Cerebellar cortex (tissue), 1 donor: ENCODE data around the gene ZFP36L2.
A peak's percentile ranks its signal among the peaks of the same experiment; 100 is the strongest.
"Not testable (repeated sequence)": the region's sequence is repeated elsewhere in the genome, so short reads cannot be mapped to it uniquely, and the experiment has no call there.

Experiments used
- DNase-seq: peaks from one replicate; pipeline ENCODE4 v3.0.0-alpha.2; 2015; ENCODE audit warnings: low spot score

Gene ZFP36L2

GRCh38 chr2:43207553-43208300 is 18.7 kb downstream of the ZFP36L2 start:
- no peak for DNase-seq

- no peak for DNase-seq
Observed at GRCh38 chr2:43206602-43207001, 19.8 kb downstream of the ZFP36L2 start.

DNA sequence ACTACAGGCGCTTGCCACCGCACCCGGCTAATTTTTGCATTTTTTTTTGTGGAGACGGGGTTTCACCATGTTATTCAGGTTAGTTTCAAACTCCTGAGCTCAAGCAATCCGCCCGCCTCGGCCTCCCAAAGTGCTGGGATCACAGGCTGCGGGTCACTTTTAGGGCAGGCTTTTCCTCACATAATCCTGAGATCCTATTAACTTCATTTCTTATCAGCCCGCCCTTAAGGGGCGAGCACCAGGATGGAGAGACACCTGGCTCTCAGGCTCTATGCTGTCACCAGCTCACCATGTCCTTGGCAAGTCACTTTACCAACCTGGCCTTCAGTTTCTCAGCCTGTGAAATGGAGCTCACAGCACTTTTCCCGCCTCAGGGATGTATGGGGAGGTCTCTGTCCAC is 23.0 kb downstream of the ZFP36L2 start:
- no peak for DNase-seq

DNA sequence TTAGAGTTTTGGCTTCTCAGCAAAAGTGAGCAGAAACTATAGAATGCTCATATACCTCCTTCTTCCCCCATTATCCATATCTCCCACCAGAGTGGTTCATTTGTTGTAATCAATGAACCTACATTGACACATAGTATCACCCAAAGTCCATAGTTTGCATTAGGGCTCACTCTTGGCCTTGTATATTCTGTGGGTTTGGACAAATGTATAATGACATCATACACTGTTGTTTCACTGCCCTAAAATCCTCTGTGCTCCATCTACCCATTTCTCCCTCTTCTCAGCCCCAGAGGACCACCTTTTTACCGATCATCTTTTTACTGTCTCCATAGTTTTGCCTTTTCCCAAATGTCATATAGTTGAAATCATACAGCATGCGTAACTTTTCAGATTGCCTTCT is 24.1 kb downstream of the ZFP36L2 start:
- no peak for DNase-seq

- DNase-seq, result no peak
Observed at GRCh38 chr2:43201497-43201896, 24.9 kb downstream of the ZFP36L2 start.

DNA sequence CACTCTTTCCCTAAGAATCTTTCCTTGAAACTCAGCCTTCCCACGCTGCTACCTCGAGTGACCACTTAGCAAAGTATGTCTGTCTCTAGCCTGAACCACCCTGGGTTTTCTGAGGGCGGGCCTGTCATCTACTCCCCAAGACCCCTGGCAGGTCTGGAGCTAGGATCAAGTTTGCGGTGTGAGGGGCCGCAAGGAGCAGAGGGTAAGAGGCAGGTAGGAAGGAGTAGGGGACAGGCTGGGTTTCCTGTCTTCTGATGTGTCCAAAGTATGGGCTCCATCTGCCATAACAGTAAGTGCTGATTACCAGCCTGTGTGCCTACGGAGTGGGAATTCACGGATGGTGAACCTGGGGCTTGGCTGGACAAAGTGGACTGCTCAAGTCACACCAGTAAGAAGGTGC is 25.4 kb downstream of the ZFP36L2 start:
- DNase-seq, result no peak

DNA sequence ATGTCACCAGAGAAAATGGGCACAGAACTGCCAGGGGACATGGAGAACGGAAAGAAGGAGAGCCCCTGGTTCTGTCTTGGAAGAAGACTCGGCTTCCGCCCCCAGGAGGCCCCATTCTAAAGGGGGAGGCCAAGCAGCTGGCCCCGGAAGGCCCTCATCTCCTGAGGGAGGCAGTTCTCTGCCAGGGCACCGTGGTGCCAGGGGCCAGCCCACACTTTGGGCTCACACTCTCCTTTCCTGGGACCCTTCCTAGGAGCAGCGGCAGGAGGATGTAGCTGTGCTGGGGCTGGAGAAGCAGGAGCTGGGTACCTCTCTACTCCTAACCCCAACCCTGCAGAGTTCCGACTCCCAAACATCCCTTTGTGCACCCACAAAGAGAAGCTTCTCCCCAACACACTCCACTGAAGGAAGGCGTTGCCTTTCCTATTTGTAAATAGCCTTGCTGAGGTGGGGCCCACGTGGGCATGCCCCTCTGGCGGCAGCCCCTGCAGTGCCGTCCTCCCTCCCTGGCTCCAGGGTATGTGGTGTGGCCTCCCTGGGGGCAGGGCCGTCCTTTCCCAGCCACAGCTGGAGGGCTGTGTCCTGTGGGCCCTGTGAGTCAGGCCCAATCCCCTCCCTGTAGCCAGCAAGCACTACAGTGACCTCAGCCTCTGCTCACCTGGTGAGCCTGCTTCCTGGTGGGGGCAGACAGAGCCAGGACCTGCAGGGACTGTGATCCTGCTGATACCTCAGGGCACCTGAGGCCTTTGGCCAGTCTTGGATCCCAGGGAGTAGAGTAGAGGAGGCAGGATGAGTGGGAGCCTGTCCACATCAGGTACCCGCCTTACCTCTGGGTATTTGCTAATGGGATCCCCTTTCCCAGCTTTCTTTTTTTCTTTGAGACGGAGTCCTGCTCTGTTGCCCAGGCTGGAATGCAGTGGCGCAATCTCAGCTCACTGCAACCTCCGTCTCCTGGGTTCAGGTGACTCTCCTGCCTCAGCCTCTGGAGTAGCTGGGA is 26.6 kb downstream of the ZFP36L2 start:
- DNase-seq, result no peak

- DNase-seq, result no peak
Observed at GRCh38 chr2:43198263-43198662, 28.1 kb downstream of the ZFP36L2 start.

DNA sequence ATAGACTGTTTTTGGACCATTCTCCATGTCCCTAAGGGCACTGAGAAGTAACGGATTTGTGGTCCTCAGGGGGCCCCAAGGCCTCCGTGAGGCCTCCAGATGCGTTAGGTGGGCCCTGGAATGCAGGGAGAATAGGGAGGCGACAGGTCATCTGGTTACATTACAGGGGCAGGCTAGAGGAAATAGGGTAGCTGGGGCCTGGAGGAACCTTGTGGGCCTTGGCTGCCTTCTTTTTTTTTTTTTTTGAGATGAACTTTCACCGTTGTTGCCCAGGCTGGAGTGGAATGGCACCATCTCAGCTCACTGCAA is 28.9 kb downstream of the ZFP36L2 start:
- DNase-seq, result no peak

DNA sequence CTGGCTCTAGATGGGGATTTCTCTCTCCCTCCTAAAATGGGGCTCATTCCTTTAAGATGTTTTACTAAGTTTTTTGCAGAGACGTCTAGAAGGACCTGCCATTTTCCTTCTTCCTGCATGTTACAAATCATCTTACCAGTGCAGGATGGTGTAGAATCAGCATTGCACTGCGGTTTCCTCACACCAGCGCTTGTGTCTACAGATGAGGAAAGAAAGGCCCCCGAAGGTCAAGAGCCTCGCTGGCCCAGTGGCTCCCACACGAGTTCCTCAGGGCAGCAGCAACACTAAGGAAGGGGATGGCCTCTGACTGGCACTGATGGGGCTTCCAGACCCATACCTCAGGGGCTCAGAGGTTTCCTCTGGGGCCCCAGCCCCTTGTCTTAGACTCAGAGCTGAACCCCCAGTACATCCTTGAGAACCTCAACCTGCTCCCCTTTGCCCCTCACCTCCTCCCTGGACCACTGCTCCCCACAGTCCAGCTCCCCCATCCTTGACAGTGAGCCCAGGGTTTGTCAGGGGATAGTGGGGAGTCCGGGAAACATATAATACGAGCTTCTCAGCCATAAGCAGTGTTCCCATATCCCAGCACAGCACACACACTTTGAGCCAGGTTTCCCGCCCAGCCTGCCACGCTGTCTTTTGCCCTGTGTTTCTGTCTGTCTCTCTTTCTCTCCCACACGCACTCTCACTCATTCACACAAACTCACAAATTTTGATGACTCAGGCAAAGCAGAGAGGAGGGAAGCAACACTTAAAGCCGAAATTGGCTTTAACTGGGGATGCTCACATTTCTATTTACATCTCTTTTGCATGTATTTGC is 29.4 kb downstream of the ZFP36L2 start:
- no peak for DNase-seq

GRCh38 chr2:43194121-43194869 is 32.1 kb downstream of the ZFP36L2 start:
- DNase-seq, result no peak

GRCh38 chr2:43193652-43194120 is 32.7 kb downstream of the ZFP36L2 start:
- no peak for DNase-seq

GRCh38 chr2:43192744-43193651 is 33.4 kb downstream of the ZFP36L2 start:
- DNase-seq, result no peak

- DNase-seq, result no peak
Observed at GRCh38 chr2:43191947-43192516, 34.4 kb downstream of the ZFP36L2 start.

- no peak for DNase-seq
Observed at GRCh38 chr2:43190311-43191052, 35.9 kb downstream of the ZFP36L2 start.

DNA sequence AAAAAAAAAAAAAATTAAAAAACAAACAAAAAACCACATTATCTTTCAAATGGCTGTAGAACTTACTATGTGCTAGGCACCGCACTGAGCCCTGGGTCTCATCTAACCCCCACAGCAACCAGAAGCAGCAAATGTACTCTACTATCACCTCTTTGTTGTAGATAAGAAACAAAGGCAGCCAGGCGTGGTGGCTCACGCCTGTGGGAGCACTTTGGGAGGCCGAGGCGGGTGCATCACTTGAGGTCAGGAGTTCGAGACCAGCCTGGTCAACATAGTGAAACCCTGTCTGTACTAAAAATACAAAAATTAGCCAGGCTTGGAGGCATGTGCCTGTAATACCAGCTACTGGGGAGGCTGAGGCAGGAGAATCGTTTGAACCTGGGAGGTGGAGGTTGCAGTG is 36.5 kb downstream of the ZFP36L2 start:
- not testable (repeated sequence) for DNase-seq

GRCh38 chr2:43188561-43189386 is 37.6 kb downstream of the ZFP36L2 start:
- no peak for DNase-seq

DNA sequence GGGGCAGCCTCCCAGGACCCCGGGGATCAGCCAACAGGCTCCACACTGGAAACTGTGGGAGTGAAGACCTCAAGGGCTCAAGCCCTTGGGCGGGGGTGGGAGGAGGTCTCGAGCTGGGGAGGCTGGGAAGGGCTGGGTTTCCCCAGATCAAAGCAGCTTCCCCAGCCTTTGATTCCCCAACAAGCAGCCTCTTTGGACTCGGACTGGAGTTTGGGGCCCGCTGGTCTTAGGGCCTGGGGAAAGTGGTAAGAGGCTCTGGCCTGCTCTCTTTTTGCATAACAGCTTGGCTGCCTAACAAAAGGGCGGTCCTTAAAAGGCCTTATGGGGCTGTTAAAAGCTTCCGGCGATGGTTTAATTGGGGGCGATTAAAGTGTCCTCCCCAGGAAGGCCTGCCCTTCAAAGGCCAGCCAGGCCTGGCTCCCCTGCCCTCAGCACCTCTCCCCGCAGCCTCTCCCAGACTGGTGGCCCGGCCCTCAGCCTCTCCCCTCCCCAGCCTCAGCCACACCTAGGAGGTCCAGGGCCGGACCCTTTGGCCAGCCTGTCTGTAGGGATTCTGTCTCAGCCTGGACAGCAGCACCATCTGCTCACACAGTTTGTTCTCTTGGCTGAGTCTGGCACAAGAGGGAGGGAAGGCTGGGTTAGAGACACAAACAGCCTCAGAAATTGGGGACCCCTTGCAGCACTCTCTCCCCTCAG is 39.6 kb downstream of the ZFP36L2 start:
- peak; percentile 41 for DNase-seq
